ENCODE results near the gene BUB3. TPM values are rescaled to one million over a fixed set of nuclear protein-coding genes. Genes with fewer than 3 reads are reported as not detected.

Gene BUB3
- total RNA-seq, 2 donors from 2014 or later = 163 to 226 TPM

Other genes starting within 250 kb of the BUB3 start
- not detected for gene FAM24A, start 243.8 kb upstream of the BUB3 start, total RNA-seq
- 10 to 100 TPM; 12.7 to 16.0 TPM for gene C10orf88, start 200.2 kb upstream of the BUB3 start, total RNA-seq
- gene PSTK, start 174.0 kb upstream of the BUB3 start, total RNA-seq = 1 to 10 TPM; 3.4 to 3.5 TPM
- gene IKZF5, start 145.6 kb upstream of the BUB3 start, total RNA-seq = 10 to 100 TPM; 21.4 to 22.1 TPM
- gene ACADSB, start 145.4 kb upstream of the BUB3 start, total RNA-seq = 10 to 100 TPM; 15.0 to 24.0 TPM
- not detected for gene HMX3, start 18.4 kb upstream of the BUB3 start, total RNA-seq
- gene HMX2, start 6.3 kb upstream of the BUB3 start, total RNA-seq = not detected